HG03442 (cell line): Measurements from ENCODE around the gene ACER1.

ENCODE experiments used
- ATAC-seq: cut with Tn5 transposase; IDR thresholded peaks from one replicate; pipeline ENCODE4 v1.9.1; 2021; ENCODE audit warnings: mild to moderate bottlenecking, moderate library complexity; ENCODE audit not compliant: unreplicated experiment

The ACER1 gene

GRCh38 chr19:6269101-6269886 lies 64.1 kb downstream of the ACER1 start:
- no peak for ATAC-seq

DNA sequence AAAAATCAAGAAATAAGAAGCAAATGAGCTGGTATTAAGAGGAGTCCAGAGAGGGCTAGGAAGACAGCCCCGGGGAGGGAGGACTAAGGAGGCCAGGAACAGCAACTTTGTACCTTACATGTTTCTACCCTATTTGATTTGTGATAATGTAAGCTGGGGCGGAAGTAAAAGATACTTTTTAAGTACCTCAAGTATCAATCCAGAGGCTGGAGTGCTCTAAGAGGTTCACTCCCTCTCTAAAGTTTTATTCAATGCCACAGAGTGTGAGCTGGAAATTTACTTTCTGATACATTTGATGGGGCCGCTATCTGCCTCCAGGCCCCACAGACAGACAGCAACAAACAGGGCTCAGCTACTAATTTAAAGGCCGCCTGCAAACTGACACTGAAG lies 65.0 kb downstream of the ACER1 start:
- no peak for ATAC-seq

GRCh38 chr19:6267552-6268381 lies 65.6 kb downstream of the ACER1 start:
- no peak for ATAC-seq

GRCh38 chr19:6264803-6265202 lies 68.6 kb downstream of the ACER1 start:
- no peak for ATAC-seq

DNA sequence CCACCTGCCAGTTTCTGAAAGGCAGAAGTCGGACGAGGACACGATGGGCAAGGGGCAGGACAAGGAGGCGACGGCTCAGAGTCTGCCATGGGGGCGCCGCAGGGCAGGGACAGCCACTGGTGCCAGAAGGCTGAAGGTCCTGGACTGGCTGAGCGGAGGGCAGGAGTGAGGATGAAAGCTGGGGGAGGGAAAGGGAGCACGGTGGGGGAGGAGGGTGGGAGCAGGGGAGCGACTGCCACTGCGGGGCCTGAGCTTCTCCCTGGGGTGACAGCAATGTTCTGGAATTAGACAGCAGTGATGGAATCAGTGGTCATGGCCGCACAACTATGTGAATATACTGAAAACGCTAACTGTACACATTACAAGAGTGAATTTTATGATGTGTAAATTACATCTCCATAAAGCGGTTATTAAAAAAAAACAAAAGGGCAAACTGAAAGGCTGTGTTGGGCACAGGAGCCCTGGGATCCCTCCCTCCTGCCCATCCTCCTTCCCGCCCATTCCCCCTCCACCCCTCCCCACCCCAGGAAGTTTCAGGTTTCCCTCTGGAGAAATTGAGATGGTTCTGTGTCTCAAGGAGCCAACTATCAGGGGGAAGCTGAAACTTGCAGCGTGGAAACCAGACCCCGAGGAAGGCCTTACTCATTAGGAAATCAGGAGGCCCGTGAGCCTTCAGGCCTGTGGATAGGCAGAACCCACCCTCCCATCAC lies 69.5 kb downstream of the ACER1 start:
- no peak for ATAC-seq

DNA sequence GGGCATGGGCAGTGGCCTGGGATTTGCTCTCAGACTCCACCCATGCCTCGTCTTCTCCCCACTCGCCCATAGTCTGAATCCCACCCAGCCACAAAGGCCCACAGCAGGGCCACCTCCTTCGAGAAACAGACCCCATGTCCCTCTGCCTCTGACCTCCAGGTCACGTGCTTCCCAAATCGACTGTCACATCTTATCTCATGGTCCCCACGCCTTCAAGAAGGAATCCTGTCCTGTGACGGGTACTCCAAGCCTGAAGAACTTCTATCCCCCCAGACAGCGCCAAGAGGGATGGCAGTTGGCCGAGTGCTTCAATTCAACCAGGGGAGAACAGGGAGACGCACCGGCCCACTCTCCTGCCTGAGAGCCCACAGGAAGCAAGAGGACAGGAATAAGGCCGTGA lies 70.1 kb downstream of the ACER1 start:
- ATAC-seq, result no peak

DNA sequence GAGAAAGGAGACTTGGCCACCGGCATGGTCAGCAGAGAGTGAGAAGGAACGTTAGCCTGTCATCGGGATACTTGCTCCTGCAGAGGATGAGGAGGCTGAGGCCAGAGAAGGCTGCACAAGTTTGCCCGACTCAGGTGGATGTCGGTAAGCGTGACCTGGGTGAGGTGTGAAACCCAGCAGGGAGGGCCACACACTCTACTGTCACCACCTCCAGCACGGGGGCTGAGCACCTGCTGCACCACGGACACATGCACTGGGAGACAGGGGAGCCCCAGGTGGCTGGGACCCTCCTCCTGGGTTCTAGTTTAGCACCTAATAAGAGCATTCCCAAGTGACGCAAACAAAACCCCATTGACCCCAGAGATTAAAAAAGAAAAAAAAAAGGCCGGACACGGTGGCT lies 70.9 kb downstream of the ACER1 start:
- ATAC-seq, result no peak

- no peak for ATAC-seq
Measured at GRCh38 chr19:6261883-6262282, 71.5 kb downstream of the ACER1 start.

GRCh38 chr19:6260912-6261650 lies 72.3 kb downstream of the ACER1 start:
- ATAC-seq, result no peak

DNA sequence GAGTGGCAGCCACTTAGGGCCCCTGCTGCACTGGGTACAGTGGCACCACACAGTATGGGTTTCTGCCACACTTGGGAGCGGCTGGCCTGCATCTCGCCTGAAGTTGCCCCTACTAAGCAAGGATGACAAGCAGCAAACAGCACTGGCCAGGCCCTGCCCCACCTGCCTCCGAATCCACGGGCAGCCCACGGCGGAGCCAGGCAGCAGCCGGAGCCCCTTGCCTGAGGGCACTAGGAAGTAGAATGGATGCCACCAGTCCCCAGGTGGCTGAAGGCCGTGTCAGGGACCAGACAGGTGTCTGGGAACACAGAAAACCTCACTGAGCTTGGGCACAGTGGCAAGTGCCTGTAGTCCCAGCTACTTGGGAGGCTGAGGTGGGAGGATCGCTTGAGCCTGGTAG lies 73.0 kb downstream of the ACER1 start:
- ATAC-seq, result no peak

- no peak for ATAC-seq
Measured at GRCh38 chr19:6259312-6259861, 74.0 kb downstream of the ACER1 start.

GRCh38 chr19:6258812-6259311 lies 74.5 kb downstream of the ACER1 start:
- ATAC-seq, result no peak
